Glutamatergic neuron (in vitro differentiated cells): Measurements from ENCODE around the gene BTBD8. TPM values are rescaled to one million over a fixed set of nuclear protein-coding genes. Genes with fewer than 3 reads are reported as not detected.

ENCODE experiments used
- DNase-seq: peaks from one replicate; pipeline ENCODE4 v3.0.0; 2022
- H3K27ac Mint-ChIP-seq: one replicate; pipeline ENCODE4 v1.8.0; 2020; ENCODE audit warnings: mild to moderate bottlenecking, mixed read lengths, inconsistent platforms; ENCODE audit not compliant: unreplicated experiment
- H3K27me3 Mint-ChIP-seq: one replicate; pipeline ENCODE4 v1.8.0; 2020; ENCODE audit warnings: mild to moderate bottlenecking, moderate library complexity, mixed read lengths, inconsistent platforms; ENCODE audit not compliant: unreplicated experiment
- H3K36me3 Mint-ChIP-seq: one replicate; pipeline ENCODE4 v1.8.0; 2020; ENCODE audit warnings: mild to moderate bottlenecking, mixed read lengths, inconsistent platforms; ENCODE audit not compliant: unreplicated experiment
- H3K4me1 Mint-ChIP-seq: one replicate; pipeline ENCODE4 v1.8.0; 2020; ENCODE audit warnings: mild to moderate bottlenecking, low read depth, mixed read lengths, inconsistent platforms; ENCODE audit not compliant: unreplicated experiment
- H3K4me3 Mint-ChIP-seq: one replicate; pipeline ENCODE4 v1.8.0; 2020; ENCODE audit warnings: mild to moderate bottlenecking, mixed read lengths, inconsistent platforms; ENCODE audit not compliant: unreplicated experiment
- H3K9me3 Mint-ChIP-seq: one replicate; pipeline ENCODE4 v1.8.0; 2020; ENCODE audit warnings: mild to moderate bottlenecking, moderate library complexity, mixed read lengths, inconsistent platforms; ENCODE audit not compliant: unreplicated experiment
- total RNA-seq: library from RNA; stranded (reverse); fragmentation: NEBNext Ultra II Directional; extraction: Animal tissue kit (Norgen Biotek cat#: 25700); gene quantifications from one replicate; pipeline ENCODE4 v1.2.1, GENCODE V29; 2021; ENCODE audit not compliant: unreplicated experiment
- TF ChIP-seq, protein P1 (sequence below): fragments of 200-600 bp; sonication (generic); IDR thresholded peaks from one replicate; pipeline ENCODE4 v1.5.0; 2021; ENCODE audit not compliant: partially characterized antibody, unreplicated experiment

The BTBD8 gene
- total RNA-seq, 1 donor from 2014 or later: 13.4 TPM

DNA sequence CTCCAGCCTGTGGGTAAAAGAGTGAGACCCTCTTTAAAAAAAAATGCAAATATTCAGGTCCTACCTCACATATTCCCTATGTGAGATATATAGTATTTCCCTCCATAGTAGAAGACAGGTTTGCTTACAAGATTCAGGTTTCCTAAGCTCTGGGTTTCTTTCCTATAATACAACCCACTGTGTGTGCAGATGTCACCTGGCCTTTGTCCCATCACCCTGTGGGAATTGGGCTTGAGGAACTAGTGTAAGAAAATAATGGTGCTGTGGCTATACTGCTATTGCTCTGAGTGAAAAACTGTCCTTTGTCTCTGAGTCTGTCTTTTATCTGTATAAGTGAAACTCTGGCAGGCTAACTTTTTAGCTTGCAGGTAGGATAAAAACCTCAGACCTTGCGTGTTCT lies 150.6 kb downstream of the BTBD8 start:
- Mint-ChIP-seq H3K36me3 (no peaks in the 10 kb centered on the region), H3K4me1 (no peaks in the 10 kb centered on the region), H3K9me3 (no peaks in the 10 kb centered on the region), H3K27me3 (peaks cover 3% of the 10 kb centered on the region), H3K27ac (no peak overlapping the region), H3K4me3 (no peak overlapping the region)
- TF ChIP-seq, protein P1, sequence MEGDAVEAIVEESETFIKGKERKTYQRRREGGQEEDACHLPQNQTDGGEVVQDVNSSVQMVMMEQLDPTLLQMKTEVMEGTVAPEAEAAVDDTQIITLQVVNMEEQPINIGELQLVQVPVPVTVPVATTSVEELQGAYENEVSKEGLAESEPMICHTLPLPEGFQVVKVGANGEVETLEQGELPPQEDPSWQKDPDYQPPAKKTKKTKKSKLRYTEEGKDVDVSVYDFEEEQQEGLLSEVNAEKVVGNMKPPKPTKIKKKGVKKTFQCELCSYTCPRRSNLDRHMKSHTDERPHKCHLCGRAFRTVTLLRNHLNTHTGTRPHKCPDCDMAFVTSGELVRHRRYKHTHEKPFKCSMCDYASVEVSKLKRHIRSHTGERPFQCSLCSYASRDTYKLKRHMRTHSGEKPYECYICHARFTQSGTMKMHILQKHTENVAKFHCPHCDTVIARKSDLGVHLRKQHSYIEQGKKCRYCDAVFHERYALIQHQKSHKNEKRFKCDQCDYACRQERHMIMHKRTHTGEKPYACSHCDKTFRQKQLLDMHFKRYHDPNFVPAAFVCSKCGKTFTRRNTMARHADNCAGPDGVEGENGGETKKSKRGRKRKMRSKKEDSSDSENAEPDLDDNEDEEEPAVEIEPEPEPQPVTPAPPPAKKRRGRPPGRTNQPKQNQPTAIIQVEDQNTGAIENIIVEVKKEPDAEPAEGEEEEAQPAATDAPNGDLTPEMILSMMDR: no peak
- DNase-seq: no peak

Other genes starting within 250 kb of the BTBD8 start
- 0.98 TPM for gene TGFBR3, start 194.2 kb upstream of the BTBD8 start, total RNA-seq
- not detected for gene BRDT, start 130.9 kb upstream of the BTBD8 start, total RNA-seq
- gene EPHX4, start 50.4 kb upstream of the BTBD8 start, total RNA-seq: 0.29 TPM
- gene SETSIP, start 4.9 kb upstream of the BTBD8 start, total RNA-seq: not detected
- not detected for gene C1orf146, start 137.6 kb downstream of the BTBD8 start, total RNA-seq
- gene GLMN, start 218.6 kb downstream of the BTBD8 start, total RNA-seq: 9.6 TPM
- gene RPAP2, start 218.7 kb downstream of the BTBD8 start, total RNA-seq: 26.4 TPM